Astrocyte (in vitro differentiated cells and primary cell): ENCODE results near the gene TAGAP.

ENCODE experiments used
- EZH2 ChIP-seq: IDR thresholded peaks from 2 replicates; pipeline ENCODE4 v1.6.1; 2012; ENCODE audit warnings: mild to moderate bottlenecking, low read length, inconsistent platforms; ENCODE audit not compliant: insufficient read depth
- TF ChIP-seq, protein P1 (sequence below): IDR thresholded peaks from 2 replicates; pipeline ENCODE4 v1.5.1; 2011; ENCODE audit warnings: low read depth, mild to moderate bottlenecking, inconsistent platforms, low read length, moderate library complexity; ENCODE audit not compliant: insufficient read depth

DNA sequence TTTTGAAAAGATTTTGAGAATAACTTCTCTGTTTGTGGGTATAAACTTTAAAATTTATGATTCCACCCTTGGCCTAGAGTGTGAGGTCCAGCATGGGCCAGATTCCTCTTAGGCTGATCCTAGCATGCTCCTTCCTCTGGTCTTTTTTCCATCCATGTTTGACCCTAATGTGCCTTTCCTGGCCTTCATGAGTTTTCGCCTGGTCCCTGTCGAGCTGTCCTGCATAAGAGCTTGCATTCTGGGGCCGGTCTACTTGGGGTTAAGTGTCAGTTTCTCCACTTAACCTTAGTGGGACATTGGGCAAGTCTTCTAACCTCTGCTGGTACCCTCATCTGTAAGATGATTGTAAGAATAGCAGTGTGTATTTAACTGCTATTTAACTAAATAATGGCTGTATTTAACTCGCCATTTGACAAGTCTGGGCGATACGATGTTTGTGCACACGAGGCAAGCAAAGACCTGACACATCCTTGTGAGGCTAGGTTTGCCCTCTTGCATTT lies 40.7 kb upstream of the TAGAP start:
- no peak for TF ChIP-seq EZH2
- TF ChIP-seq, protein P1, sequence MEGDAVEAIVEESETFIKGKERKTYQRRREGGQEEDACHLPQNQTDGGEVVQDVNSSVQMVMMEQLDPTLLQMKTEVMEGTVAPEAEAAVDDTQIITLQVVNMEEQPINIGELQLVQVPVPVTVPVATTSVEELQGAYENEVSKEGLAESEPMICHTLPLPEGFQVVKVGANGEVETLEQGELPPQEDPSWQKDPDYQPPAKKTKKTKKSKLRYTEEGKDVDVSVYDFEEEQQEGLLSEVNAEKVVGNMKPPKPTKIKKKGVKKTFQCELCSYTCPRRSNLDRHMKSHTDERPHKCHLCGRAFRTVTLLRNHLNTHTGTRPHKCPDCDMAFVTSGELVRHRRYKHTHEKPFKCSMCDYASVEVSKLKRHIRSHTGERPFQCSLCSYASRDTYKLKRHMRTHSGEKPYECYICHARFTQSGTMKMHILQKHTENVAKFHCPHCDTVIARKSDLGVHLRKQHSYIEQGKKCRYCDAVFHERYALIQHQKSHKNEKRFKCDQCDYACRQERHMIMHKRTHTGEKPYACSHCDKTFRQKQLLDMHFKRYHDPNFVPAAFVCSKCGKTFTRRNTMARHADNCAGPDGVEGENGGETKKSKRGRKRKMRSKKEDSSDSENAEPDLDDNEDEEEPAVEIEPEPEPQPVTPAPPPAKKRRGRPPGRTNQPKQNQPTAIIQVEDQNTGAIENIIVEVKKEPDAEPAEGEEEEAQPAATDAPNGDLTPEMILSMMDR = no peak
